Tibial nerve (tissue), 4 donors: Measurements from ENCODE around the gene SNRK.

ENCODE experiments used
- EP300 ChIP-seq, 2 donors: sonication (generic); formaldehyde crosslinking; IDR thresholded peaks; one replicate each; pipeline ENCODE4 v1.6.1; 2017; ENCODE audit warnings: antibody characterized with exemption in 2 of 2, mild to moderate bottlenecking in 1 of 2
- POLR2A ChIP-seq, 2 donors: fragments of 450-650 bp; IDR thresholded peaks; one replicate each; pipeline ENCODE4 v1.6.1; 2017; ENCODE audit warnings: antibody characterized with exemption in 2 of 2, mild to moderate bottlenecking in 2 of 2, moderate library complexity in 2 of 2
- TF ChIP-seq, protein P1 (sequence below), 5 experiments: fragments of 200-600 bp in 3 of 5; fragments of 450-650 bp in 2 of 5; sonication (generic) in 3 of 5; IDR thresholded peaks; one replicate each; pipeline ENCODE4 v1.5.1; 2016 to 2019; ENCODE audit warnings: antibody characterized with exemption in 5 of 5, mild to moderate bottlenecking in 3 of 5, moderate library complexity in 2 of 5

DNA sequence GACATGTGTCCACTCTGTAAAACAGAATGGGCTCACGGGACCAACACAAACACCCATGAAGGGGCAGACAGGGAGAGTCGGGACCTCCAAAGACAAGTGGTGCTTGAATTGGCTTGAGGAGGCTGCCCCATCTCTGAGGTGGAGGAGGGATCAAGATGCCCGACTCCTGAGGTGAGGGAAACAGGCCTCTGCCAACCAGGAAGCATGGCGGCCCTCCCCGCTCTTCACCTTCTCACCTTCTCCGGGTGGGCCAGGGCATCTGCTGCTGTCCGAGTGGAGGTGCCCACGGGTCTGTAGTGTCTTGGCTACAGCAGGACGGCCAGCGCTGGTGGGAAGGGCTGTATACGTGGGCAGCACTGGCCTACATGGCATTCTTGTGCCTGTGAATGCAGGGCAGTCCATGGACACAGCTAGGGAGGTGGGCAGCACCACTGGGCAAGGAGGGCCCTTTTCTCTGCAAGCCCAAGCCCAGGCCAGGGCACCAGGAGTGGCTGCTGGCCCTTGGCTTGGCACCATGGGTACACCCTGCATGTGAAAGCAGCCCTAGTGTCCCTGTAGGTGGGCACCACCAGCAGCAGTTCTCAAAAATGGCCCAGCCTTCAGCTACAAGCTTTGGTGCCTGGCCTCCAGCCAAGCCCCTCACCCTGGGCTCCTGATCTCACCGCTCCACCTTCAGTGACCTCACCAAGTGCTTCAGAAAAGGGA is 79.4 kb downstream of the SNRK start:
- no peak for TF ChIP-seq POLR2A (IDR thresholded peaks at IDR 0.05)
- TF ChIP-seq, protein P1, sequence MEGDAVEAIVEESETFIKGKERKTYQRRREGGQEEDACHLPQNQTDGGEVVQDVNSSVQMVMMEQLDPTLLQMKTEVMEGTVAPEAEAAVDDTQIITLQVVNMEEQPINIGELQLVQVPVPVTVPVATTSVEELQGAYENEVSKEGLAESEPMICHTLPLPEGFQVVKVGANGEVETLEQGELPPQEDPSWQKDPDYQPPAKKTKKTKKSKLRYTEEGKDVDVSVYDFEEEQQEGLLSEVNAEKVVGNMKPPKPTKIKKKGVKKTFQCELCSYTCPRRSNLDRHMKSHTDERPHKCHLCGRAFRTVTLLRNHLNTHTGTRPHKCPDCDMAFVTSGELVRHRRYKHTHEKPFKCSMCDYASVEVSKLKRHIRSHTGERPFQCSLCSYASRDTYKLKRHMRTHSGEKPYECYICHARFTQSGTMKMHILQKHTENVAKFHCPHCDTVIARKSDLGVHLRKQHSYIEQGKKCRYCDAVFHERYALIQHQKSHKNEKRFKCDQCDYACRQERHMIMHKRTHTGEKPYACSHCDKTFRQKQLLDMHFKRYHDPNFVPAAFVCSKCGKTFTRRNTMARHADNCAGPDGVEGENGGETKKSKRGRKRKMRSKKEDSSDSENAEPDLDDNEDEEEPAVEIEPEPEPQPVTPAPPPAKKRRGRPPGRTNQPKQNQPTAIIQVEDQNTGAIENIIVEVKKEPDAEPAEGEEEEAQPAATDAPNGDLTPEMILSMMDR (IDR thresholded peaks at IDR 0.05) = no peak
- no peak for TF ChIP-seq EP300 (IDR thresholded peaks at IDR 0.05)
